ENCODE data around the gene TRIM32.

GRCh38 chr9:116641292-116642059 is 45.6 kb upstream of the TRIM32 start:
- no peak for TF ChIP-seq ATF2 (CRISPR knock-in tag; IDR thresholded peaks at IDR 0.05; ENCODE audit: borderline replicate concordance, low read depth)
- TF ChIP-seq ATF1 (CRISPR knock-in tag; IDR thresholded peaks at IDR 0.05): no peak
- TF ChIP-seq CTCF (IDR thresholded peaks at IDR 0.05): no peak

Measured in WTC11 (cell line).